NCI-H1436 treated with DMSO at 0.1 percent for 48 hours (cell line): ENCODE results near the gene LGI2.
A peak's percentile ranks its signal among the peaks of the same experiment; 100 is the strongest.

ENCODE experiments used
- DNase-seq: peaks from one replicate; lab custom pipeline; 2025; lab: John Stamatoyannopoulos, UW

The LGI2 gene

DNA sequence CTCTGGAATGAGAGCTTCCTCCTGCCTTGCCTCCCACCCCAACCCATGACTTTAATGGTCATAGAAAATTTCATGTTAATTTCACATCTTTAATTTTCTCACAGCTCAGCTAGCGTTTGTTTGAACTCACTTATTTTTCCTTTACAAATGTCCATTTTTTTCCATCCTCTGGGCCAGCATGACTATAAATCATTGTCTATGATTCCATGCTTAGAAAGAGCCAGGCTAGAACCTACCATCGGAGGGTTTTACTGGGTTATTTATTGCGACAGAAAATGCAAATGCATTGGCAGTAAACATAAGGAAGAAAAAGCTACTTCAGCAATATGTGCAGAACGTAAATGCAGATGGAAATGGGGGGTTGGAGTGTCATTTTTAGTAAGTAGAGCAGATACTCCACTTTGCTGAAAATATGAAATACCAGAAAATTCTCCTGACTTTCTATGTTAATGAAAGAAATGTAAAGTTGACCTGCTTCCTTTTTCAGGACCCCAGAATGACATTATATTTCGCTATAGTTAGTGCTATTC, 37.1 kb downstream of the LGI2 start:
- DNase-seq, result no peak

- DNase-seq, result no peak
These were observed 37.8 kb downstream of the LGI2 start for GRCh38 chr4:24992968-24993367.

DNA sequence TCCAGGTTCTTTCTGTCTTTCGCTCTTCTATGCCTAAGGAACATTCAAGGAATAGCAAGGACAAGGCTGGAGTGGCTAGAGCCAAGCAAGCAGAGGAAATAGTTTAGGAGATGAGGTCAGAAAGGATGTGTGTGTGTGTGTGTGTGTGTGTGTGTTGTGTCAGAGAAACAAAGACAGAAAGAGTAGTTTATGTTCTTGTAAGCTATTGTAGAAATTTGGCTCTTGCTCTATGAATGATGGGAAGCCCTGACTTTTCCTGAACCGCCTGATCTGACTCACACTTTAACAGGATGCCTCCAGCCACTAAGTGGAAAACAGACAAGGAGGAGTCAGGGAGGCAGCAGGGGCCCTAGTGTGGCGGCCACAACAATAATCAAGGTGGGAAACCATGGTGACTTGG, 39.7 kb downstream of the LGI2 start:
- no peak for DNase-seq

GRCh38 chr4:24989327-24989726, 41.4 kb downstream of the LGI2 start:
- no peak for DNase-seq

DNA sequence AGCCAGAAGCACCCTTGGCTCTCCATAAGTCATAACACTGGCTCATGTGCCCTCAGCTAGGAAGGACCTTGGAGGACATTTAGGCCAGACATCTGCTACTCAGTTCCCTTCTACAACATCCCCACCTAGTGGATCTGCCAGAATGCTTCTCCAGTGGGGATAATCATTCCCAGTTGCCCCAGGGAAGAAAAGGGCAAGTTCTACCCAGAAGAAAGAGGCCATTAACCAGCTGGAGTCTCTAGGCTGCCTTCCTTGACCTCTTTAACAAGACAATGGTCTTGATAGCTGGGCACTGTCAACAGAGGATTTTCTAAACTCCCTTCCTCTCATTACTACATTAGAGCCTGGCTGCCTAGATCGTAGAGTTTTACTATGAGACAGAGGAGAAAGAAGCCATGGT, 42.0 kb downstream of the LGI2 start:
- no peak for DNase-seq

- no peak for DNase-seq
These were observed 45.9 kb downstream of the LGI2 start for GRCh38 chr4:24984602-24985532.

DNA sequence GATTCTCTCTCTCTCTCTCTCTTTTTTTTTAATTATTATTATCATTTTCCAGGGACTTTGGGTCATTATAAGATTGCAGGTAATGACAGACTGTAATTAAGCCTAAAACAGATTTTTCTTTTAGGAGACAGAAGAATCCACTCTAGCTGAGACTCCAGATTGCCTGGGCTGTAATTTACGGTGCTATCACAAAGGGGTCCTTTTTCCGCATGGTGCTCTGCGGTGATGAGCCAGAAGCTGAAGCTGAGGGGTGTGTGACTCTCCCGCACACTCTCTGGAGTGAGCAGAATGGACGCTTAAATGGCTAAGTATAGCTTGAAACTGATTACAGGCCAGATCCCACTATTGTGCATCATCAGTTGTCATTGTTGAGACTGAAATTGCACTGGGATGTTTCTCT, 50.0 kb downstream of the LGI2 start:
- no peak for DNase-seq

GRCh38 chr4:24980064-24980690, 50.6 kb downstream of the LGI2 start:
- peak; percentile 17 for DNase-seq

GRCh38 chr4:24979554-24979953, 51.2 kb downstream of the LGI2 start:
- no peak for DNase-seq

DNA sequence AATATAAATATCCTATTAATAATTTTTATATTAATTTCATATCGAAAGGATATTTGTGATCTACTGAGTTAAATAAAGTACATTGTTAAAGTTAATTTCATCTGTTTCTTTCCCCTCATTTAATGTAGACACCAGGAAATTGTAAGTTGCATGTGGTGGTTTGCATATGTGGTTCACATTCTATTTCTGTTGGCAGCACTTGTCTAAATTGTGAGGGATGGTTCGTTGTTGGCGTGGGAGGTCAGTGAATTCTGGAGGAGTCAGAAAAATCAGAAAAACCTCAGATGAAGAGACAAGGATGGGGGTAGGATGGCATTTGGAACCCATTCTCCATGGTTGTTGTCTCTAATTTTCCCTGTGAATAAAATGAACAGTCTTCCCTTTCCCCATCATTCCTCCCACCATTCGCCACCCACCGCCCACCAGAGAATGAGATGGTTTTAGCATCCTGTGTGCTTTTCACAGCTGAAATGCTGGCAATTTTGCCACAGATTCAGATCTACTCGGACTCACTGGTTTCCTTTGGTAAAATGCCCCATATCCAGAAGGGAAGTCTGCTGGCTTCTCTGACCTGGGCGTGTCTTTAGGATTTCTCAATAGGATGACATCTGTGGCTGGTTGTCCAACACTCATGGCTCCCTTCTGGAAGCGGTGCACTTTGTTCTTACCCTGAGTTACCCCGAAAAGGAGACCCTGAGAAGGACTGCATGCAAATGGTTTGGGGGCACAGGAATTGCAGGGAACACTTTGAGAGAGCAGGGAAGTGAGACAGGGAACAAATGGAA, 52.3 kb downstream of the LGI2 start:
- DNase-seq, result no peak

GRCh38 chr4:24975510-24975909, 55.2 kb downstream of the LGI2 start:
- DNase-seq, result no peak

DNA sequence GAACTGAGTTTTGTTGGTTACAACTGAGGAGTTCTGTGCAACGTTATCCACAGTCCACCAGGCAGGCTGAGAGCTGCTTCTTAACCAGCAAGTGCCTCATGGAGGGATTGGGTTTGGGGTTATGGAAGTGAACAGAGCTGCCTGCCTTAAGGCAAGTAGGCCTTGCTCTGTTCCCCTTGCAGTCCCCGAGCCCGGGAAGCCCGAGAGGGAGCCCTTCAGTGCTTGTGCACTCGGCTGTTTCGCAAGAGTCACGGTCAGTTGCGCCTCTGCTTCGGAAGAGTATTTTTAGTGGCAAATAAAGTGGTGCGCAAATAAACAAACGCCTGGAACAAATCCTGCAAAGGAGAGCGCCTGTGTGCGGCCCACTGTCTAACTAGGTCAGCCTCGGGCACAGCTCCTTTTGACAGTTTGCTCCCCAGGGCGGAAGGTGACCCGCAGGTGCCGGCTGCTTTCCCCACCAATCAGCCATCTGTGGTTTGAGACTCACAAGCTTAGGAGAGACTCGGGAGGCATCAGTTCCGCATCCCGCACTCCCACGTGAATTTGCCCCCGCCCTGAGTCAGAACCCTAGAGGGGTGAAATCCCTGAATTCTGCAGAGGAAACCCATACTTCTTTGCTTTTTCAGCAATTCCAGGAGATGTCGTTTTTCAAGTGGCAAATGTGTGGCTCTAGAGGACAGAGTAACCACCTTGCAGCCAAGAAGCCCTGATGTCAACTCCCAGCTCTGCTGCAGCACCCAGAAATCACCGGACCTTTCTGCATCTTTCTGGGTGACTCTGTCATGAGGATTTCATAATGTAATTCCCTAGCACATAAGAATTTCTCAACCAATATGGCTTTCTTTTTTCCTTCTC, 56.8 kb downstream of the LGI2 start:
- no peak for DNase-seq

DNA sequence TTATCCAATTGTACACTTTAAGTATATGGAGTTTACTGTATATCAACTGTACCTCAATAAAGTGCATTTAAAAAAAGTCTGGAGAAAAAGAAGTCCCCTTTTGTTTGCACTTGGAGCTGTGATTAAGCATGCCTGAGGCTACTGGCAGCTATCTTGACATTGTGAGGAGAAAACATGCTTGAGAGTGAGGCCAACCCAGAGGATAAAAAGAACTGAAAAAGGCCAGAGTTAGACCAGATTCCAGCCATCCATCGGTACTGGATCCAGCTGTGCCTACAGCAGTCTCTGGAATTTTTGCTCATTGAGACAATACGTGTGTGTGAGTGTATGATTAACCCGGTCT, 57.4 kb downstream of the LGI2 start:
- DNase-seq, result no peak

GRCh38 chr4:24971192-24971591, 59.6 kb downstream of the LGI2 start:
- DNase-seq, result no peak

DNA sequence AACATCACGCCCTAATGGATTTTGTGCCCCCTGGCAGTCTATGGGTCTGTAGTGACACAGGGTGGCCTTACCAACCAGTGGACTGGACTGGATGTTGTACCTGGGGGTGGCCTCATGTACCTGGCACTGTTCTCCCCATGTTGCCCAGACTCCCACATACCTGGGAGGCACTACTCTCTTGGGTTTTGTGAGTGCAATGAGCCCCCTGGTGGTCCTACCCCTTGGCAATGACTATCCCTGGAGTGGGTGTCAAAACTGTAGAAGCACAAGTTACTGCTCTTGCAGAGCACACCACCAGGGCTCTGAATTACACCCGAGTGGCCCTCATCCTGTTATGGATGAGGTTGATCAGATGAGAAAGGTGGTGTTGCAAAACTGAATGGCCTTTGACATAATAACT, 60.1 kb downstream of the LGI2 start:
- DNase-seq, result no peak

DNA sequence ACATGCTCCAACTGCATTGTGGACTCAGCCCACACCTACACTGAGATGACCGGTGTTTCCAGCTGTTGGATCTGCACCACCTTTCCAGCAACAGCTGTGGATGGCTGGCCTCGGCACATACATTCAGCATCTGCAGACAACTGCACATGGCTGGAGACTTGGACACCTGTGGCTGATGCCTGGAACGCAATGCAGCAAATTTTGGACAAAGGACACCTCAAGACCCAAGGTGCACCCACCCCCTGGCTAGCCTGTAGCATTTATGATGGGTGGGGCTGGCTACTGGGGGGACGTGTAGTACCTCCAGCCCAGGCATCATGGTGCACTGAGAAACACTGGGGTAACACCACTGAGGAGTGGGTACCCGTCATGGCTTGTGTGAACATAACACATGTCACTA, 60.6 kb downstream of the LGI2 start:
- DNase-seq, result no peak

DNA sequence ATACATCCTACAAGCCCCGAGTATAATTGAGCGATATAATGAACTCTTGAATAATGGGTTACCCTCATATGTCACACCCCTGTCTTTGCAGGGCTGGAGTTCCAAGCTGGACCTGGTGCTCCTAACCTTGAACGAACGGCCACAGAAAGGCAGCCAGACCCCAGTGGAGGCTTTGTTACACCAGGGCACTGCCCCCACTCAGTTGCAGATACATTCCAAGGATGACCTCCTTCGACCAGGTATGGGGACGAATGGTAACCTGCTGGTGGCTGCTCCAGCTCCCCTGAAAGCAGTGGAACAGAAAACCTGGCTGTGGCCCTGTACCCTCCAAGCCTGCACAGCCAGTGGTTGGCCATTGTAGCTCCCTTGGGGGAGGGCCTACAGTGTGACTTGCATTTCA, 61.3 kb downstream of the LGI2 start:
- no peak for DNase-seq

- no peak for DNase-seq
These were observed 61.8 kb downstream of the LGI2 start for GRCh38 chr4:24968992-24969391.

- DNase-seq, result no peak
These were observed 62.5 kb downstream of the LGI2 start for GRCh38 chr4:24968278-24968677.

DNA sequence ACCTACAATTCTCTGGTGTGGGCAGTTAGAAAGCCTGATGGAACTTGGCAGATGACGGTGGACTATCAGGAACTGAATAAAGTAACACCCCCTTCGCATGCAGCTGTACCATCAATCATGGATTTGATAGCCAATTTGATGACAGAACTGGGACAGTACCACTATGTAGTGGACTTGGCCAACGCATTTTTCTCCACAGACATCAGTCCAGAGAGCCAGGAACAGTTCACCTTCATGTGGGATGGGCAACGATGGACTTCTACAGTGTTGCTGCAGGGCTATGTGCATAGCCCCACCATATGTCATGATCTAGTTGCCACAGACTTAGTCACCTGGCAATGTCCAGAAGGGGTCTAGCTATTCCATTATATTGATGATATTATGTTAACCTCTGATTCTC, 63.4 kb downstream of the LGI2 start:
- no peak for DNase-seq

GRCh38 chr4:24966076-24966475, 64.7 kb downstream of the LGI2 start:
- DNase-seq, result no peak

GRCh38 chr4:24965627-24966026, 65.1 kb downstream of the LGI2 start:
- no peak for DNase-seq
